Activated T-helper 1 cell treated with Interleukin-2 at 50 U/mL for 16 hours (primary cell): Measurements from ENCODE around the gene TP63.

Experiments used
- DNase-seq: peaks from one replicate; pipeline ENCODE4 v3.0.0-alpha.2; 2020; ENCODE audit warnings: low read depth

TP63 gene

DNA sequence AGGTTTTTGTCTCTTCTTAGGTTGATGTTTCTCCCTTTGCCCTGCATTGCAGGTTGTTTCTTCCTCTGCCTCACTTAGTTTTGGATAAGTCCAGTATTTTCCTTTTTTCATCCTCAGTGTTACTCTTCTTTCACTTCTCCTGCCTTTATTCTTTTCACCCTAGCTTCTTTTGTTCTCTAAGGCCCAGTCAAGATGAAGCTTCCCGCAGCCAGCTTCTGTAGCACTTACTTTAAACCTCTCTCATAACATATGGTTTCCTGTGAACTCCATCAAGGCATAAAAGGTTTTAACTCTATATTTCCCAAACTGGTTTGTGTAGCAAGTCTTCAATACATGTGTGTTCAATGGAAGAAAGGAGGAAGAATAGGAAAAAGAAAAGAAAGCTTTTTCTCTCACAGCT, 54.1 kb downstream of the TP63 start:
- no peak for DNase-seq

DNA sequence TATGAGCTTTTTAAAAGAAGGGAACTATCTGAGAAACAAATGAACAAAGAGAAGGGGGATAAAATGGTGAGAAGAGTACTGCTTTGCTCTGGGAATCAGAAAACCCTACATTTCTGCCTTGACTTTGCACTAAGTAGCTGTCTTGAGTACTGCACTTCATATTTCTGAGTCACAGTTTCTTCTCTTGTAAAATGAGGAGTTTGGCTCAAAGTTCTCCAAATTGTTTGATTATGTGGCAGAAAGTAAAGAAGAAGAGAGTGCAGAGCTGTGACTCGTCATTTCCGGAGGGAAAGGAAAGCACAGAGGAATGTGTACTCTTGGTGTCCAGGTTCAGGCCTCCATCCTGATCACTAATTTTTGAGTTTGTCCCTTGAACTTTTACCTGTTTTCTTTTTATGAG, 54.7 kb downstream of the TP63 start:
- DNase-seq: no peak

DNA sequence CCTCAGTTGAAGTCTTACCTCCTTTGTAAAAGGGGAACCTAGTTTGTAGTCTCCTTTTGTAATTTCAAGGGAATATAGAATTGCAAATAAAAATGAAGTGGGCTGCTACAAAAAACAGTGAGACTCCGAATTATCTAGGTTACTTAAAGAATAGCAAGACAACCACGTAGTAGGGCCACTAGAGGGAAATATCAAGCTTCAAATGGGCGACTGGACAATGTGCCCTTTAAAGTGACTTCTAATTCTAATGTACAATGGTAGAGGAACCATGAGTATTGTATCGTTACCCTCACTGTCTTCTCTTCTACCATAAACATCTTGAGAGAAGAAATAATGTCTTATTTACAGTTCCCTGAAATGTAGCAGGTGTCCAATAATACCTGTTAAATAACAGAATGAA, 56.3 kb downstream of the TP63 start:
- DNase-seq: no peak

DNA sequence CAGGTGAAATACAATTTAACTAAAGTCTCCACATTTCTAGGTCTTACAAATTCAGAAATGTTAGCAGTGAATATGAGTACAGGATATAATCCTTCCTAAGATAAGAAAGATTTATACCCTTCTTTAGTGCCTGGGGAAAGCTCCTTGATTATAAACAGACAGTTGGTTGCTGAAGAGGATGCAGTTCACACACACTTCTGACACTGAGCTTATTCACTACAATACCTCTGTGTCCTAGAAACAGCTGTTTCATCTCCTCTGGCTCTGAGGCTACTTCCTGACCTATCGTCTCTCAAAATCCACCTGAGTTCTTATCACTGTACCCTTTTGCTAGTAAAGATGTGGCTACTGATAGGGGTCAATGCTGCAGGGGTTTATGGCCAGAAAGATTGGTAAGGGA, 57.1 kb downstream of the TP63 start:
- no peak for DNase-seq

DNA sequence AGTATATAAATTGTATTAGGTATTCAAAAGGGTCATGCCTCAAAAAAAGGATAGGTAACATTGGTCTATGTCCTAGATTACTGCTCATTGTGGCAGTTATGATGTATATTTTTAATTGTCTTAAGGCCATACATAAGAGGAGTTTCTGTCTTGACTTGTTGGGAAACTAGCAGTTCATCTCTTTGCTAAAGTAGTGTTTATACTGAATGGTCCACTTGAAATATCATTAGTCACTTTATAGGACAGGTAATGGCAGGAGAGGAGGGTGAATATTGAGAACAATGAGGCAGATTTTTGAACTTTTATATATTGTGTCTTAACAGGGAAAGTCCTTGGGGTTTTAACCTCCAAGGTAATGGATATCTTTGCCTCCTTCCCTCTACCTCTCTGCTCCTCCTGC, 58.4 kb downstream of the TP63 start:
- no peak for DNase-seq

DNA sequence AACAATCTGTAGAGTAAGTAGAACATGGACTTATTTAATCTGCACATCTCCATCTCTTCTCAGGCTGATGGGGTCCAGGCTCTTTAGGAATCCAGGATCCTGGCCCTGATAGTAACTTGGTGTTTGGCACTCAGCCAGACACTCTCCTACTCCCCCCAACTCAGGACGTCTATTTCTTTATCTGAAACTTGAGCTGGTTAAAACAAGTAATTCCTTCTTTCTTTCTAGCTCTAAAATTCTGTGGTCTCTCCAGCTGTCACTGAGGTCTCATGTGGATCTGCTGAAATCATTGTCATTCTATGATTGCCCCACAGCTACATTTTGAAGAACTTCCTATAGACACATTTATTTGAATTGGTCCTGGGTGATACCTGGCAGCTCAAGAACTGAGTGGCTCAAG, 59.0 kb downstream of the TP63 start:
- DNase-seq: no peak

DNA sequence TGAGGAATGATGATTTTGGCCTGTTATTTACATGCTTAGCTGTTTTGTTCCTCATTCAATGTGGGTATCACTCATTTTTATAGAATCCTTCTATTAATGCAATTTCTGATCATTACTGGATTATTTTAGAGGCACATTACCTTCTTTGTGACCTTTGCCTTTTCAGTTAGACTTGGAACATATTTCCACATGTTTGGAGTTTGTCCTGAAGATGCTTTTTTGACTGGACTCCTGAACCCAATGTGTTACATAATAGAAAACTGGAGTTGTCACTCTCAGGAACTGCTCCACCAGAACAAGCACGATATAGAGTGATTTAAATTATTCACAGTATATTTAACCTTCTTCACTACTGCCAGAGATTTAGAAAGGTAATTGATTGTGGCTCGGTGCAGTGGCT, 59.5 kb downstream of the TP63 start:
- DNase-seq: no peak

- no peak for DNase-seq
Observed at GRCh38 chr3:189695400-189695799, 64.2 kb downstream of the TP63 start.

GRCh38 chr3:189698811-189699210, 67.6 kb downstream of the TP63 start:
- DNase-seq: no peak

DNA sequence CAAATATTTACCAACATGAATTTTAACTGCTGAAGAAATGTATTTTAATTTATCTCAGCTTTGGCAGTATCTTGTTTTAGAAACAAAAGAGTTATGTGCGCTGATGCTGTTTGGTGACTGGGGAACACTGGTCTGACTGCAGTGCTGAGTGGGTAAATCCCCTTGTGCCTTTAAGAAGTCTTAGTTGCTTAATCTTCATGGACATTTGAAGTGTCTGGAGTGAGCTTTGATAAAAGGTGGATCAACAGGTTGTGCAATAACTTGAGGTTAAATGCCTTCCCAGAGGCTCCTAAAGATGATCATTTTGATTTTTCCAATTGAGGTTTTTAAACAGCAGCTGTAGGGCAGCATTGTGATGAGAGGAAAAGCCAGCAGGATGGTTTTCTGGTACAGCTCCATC, 68.7 kb downstream of the TP63 start:
- DNase-seq: no peak

GRCh38 chr3:189702066-189702646, 71.0 kb downstream of the TP63 start:
- no peak for DNase-seq

- DNase-seq: no peak
Observed at GRCh38 chr3:189703865-189704264, 72.7 kb downstream of the TP63 start.

- DNase-seq: no peak
Observed at GRCh38 chr3:189708375-189708774, 77.2 kb downstream of the TP63 start.

DNA sequence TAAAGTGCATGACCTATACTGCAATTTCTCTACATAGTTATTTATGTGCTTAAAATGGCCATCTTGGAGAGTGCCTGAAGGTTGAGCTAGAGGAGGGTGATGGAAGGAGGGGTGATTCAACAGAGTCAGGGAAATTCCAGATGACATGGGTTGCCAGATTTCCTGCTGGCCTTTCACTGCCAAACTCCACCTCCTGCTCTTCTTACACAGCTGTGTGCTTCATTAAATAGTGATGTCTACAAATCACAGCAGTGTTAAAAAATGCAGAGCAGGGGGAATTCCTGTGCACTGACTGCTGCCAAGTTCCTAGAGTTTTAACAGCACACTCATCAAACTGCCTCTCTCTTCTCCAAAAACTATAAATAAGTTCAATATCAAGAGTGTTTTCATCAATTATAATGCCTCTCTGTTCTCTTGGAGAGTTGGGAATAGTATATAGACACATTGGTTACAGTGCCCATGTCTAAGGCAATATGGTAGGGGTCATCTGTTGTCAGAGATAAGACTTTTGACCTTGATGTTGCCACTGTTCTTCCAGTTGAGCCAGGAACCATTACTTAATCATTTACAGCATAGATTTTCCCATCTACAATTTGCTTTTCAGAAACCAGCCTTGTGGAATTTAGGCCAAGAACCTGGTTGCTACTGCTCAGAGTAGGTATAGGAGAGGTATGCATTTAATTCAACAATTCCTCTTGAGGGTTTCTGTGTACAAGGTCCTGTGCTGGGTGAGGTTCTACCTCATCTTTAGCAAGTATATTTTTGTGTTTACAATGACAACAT, 79.6 kb downstream of the TP63 start:
- DNase-seq: no peak

DNA sequence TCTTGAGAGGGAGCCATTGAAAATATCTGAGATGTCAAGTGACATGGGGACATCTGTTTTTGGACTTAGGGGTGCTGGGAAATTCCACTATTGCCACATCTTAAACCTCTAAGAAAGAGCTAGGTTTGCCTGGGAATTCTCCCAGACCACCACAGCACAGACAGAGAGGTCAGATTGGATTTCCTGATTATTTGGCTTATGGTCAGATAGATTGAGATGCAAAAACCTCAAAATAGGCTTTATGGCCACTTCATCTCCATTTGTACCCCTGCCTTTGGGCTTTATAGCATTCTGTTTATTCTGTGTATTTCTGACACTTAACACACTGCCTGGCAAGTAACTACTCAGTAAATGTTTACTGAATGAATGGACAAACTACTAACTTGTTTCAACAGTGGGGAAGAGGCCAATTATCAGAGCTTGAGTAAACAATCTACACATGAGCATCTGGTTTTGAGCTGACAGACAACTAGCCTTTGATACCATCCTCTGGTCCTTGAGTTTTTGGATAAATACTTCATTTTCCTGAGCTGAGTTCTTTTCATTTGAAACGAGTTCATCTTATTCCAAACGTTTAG, 81.8 kb downstream of the TP63 start:
- DNase-seq: no peak

GRCh38 chr3:189714991-189715961, 84.1 kb downstream of the TP63 start:
- no peak for DNase-seq

GRCh38 chr3:189718215-189718614, 87.0 kb downstream of the TP63 start:
- DNase-seq: no peak

DNA sequence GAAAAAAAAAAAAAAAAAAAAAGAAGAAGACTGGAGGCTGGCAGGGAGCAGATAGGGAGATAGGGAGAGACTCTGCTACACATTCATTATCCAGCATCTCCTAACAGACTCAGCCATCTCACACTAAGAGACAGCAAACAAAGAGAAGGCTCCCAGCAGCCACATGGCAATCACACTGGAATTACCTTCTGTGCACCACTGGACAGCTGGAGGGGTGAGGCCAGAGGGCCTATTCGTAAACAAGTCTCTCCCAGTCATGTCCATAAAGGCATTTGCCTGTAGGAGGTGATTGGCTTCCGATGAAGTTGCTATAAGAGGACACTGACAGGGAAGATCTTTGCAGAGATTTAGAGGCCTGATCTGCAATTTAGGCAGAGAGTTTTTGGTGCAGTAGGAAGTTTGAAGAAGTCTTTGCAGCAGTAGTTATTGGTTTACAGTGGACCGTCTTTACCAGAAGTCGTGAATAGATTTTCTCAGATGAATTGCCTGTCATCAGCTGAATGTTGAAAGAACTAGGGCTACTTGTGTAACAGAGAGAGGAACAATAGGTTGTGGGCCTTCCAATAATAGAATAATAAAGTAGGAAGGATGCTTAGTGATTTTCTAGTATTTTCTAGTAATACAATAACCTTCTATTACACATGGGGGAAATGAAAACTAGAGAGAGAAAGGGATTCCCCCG, 89.7 kb downstream of the TP63 start:
- DNase-seq: no peak

- no peak for DNase-seq
Observed at GRCh38 chr3:189721873-189722665, 90.9 kb downstream of the TP63 start.

DNA sequence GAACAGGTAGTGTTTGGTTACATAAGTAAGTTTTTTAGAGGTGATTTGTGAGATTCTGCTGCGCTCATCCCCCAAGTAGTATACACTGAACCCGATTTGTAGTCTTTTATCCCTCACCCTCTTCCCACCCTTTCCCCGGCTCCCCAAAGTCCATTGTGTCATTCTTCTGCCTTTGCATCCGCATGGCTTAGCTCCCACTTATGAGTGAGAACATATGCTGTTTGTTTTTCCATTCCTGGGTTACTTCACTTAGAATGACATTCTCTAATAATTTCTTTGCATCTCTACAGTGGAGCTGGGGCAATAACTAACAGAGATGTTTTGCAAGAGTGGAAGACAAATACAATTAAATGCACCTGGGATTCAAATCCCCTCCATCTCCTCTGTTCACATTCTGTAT, 93.2 kb downstream of the TP63 start:
- no peak for DNase-seq

DNA sequence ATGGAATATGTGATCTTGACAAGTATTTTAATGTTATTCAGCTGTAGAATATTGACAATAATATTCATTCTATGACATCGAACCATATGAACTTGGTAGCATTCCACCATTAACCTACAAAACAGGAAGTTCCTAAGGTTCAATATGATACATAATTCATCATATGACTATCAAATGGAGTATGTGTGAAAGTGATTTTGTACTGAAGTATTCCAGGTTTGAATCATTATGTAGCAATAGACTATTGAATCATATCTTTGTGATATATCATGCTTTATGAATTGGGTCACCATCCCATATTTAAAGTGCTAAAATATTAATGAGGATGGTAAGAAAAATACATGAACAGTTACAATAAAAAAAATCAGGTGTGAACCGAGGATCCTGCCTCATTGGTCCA, 95.1 kb downstream of the TP63 start:
- no peak for DNase-seq
